ENCODE data around the gene NTM. TPM values are rescaled to one million over a fixed set of nuclear protein-coding genes. Genes with fewer than 3 reads are reported as not detected.

Gene NTM
- total RNA-seq, 1 experiment from 2014 or later, result 16.4 TPM

GRCh38 chr11:131816051-131816450 is 445.6 kb downstream of the NTM start:
- Mint-ChIP-seq H3K27me3 (ENCODE audit: low read depth) (no peaks in the 10 kb centered on the region), H3K4me1 (peaks cover 27% of the 10 kb centered on the region), H3K27ac (no peak overlapping the region), H3K4me3 (no peak overlapping the region), H3K36me3 (no peaks in the 10 kb centered on the region), H3K9me3 (no peaks in the 10 kb centered on the region)
- no peak for DNase-seq (ENCODE audit: low spot score)
- no peak for TF ChIP-seq CDX4 (CRISPR knock-in tag; IDR thresholded peaks at IDR 0.05; ENCODE audit: borderline replicate concordance)
- no peak for TF ChIP-seq ZNF232 (CRISPR knock-in tag; IDR thresholded peaks at IDR 0.05)
- no peak for TF ChIP-seq ATF6 (CRISPR knock-in tag; IDR thresholded peaks at IDR 0.05)
- no peak for TF ChIP-seq RORB (CRISPR knock-in tag; IDR thresholded peaks at IDR 0.05)
- no peak for TF ChIP-seq ZNF138 (CRISPR knock-in tag; conservative IDR thresholded peaks at IDR 0.05)
- no peak for TF ChIP-seq MYBL2 (CRISPR knock-in tag; IDR thresholded peaks at IDR 0.05)
- no peak for TF ChIP-seq PRRX2 (CRISPR knock-in tag; IDR thresholded peaks at IDR 0.05)
- TF ChIP-seq TEAD1 (CRISPR knock-in tag; IDR thresholded peaks at IDR 0.05), result no peak
- TF ChIP-seq SMAD3 (CRISPR knock-in tag; IDR thresholded peaks at IDR 0.05; ENCODE audit: borderline replicate concordance), result no peak
- TF ChIP-seq JAZF1 (CRISPR knock-in tag; IDR thresholded peaks at IDR 0.05), result no peak
- no peak for TF ChIP-seq FOXP1 (CRISPR knock-in tag; IDR thresholded peaks at IDR 0.05; ENCODE audit: borderline replicate concordance)
- no peak for TF ChIP-seq ZNF423 (CRISPR knock-in tag; IDR thresholded peaks at IDR 0.05)
- TF ChIP-seq GRHL2 (CRISPR knock-in tag; IDR thresholded peaks at IDR 0.05; ENCODE audit: insufficient replicate concordance, severe bottlenecking), result no peak
- no peak for TF ChIP-seq TCF7 (CRISPR knock-in tag; IDR thresholded peaks at IDR 0.05; ENCODE audit: low read depth)
- no peak for TF ChIP-seq MXD4 (CRISPR knock-in tag; IDR thresholded peaks at IDR 0.05; ENCODE audit: borderline replicate concordance)
- CTCF ChIA-PET, result interaction anchor here (1.4 to 2.5 kb wide), 3 partner anchors 14 to 68 kb away, joined by 3 to 9 read pairs (median 8); no protein-coding TSS in a partner anchor
- POLR2A ChIA-PET, result no interaction called here
- ATAC-seq, result no peak

- Mint-ChIP-seq H3K27ac (no peak overlapping the region), H3K36me3 (no peaks in the 10 kb centered on the region), H3K9me3 (no peaks in the 10 kb centered on the region), H3K4me3 (no peak overlapping the region), H3K27me3 (ENCODE audit: low read depth) (no peaks in the 10 kb centered on the region), H3K4me1 (peaks cover 41% of the 10 kb centered on the region)
- no peak for DNase-seq (ENCODE audit: low spot score)
- CTCF ChIA-PET, result interaction anchor here (0.5 kb wide), 1 partner anchor 210 kb away, joined by 3 read pairs; no protein-coding TSS in a partner anchor
- POLR2A ChIA-PET, result no interaction called here
- TF ChIP-seq ZNF425 (CRISPR knock-in tag; conservative IDR thresholded peaks at IDR 0.05) (no peak), CREM (CRISPR knock-in tag; IDR thresholded peaks at IDR 0.05) (no peak), ETV6 (CRISPR knock-in tag; IDR thresholded peaks at IDR 0.05) (no peak), ZNF281 (CRISPR knock-in tag; IDR thresholded peaks at IDR 0.05) (no peak), ZNF232 (CRISPR knock-in tag; IDR thresholded peaks at IDR 0.05) (no peak)
- no peak for ATAC-seq
Measured at GRCh38 chr11:131817687-131818188, 447.3 kb downstream of the NTM start.
